ENCODE data around the gene PRKAR1B.

DNA sequence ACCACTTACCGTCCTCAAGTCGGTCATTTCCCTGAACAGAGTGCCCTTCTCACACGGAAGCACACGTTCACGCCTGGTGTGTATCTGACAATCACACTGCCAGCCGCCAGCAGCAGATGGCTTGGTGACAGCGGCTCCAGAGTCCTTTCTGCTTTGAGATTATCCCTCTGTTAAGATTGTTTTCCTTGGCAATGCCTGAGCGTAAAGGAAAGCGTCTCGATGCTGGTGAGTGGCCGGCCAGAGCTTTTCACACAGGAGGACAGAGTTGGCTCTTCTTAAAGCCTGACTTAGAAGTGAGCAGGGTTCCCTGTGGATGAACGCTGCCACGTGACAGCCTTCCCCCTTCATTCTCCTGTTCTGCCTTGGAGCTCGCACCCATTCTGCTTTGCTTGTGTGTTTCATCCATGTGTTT is 22.1 kb upstream of the PRKAR1B start:
- TF ChIP-seq, protein P1, sequence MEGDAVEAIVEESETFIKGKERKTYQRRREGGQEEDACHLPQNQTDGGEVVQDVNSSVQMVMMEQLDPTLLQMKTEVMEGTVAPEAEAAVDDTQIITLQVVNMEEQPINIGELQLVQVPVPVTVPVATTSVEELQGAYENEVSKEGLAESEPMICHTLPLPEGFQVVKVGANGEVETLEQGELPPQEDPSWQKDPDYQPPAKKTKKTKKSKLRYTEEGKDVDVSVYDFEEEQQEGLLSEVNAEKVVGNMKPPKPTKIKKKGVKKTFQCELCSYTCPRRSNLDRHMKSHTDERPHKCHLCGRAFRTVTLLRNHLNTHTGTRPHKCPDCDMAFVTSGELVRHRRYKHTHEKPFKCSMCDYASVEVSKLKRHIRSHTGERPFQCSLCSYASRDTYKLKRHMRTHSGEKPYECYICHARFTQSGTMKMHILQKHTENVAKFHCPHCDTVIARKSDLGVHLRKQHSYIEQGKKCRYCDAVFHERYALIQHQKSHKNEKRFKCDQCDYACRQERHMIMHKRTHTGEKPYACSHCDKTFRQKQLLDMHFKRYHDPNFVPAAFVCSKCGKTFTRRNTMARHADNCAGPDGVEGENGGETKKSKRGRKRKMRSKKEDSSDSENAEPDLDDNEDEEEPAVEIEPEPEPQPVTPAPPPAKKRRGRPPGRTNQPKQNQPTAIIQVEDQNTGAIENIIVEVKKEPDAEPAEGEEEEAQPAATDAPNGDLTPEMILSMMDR (IDR thresholded peaks at IDR 0.05), result no peak
- no peak for TF ChIP-seq EZH2 (IDR thresholded peaks at IDR 0.05)
- TF ChIP-seq EZH2phosphoT487 (IDR thresholded peaks at IDR 0.05), result no peak
